Fibroblast of skin of abdomen (primary cell): ENCODE results near the gene STX1B. TPM values are rescaled to one million over a fixed set of nuclear protein-coding genes. Genes with fewer than 3 reads are reported as not detected.
"Not testable (repeated sequence)": the region's sequence is repeated elsewhere in the genome, so short reads cannot be mapped to it uniquely, and the experiment has no call there.

Experiments
- DNase-seq: peaks from one replicate; pipeline ENCODE4 v3.0.0-alpha.2; 2013
- polyA plus RNA-seq, 2 experiments: library from polyadenylated mRNA; unstranded; fragments of 120-200 nt; gene quantifications; one replicate each; pipeline ENCODE4 v1.2.1, GENCODE V29; 2013; ENCODE audit not compliant: insufficient read length in 2 of 2

Gene STX1B
- polyA plus RNA-seq (2013, experiment 1 of 2; ENCODE audit: insufficient read length), result 6.6 TPM
- polyA plus RNA-seq (2013, experiment 2 of 2; ENCODE audit: insufficient read length), result 6.1 TPM

DNA sequence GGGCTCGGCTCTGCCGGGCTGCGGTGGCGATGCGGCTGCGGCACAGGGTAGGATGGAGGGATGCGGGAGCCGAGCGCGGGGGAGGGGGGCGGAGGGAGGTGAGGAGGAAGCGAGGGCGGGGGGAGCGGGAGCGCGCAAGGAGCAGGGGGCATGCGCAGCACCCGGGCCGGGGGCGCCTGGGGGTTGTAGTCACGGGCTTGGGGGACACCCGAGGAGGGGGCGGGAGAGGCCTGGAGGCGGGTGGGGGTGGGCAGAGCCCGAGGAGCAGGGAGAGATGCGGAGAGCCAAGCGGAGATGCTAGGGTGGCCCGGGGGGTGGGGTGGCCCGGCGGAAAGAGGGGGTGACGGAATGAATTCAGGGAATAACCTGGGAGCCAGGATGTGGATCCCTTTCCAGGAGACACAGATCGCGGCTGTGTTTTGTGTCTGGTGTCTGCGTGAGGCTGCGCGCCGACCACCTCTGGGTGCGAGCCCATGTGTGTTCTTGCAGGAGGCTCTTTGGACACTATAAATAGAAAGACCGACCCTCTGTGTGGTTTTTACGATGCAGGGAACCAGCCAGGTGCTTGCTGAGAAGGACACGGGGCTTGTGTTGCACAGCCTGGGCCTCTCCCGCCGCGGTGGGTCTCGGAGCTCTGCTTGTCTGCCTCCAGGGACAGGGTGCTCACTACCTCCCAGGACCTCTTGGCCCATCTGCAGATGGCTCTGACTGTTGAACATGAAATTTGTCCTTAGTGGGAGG is at the start of gene STX1B:
STX1B (minus strand) TSS at position 54 of the 741 bp plus-strand sequence. CDS start 242 bp downstream, outside the sequence.
- peak; percentile 63 for DNase-seq

DNA sequence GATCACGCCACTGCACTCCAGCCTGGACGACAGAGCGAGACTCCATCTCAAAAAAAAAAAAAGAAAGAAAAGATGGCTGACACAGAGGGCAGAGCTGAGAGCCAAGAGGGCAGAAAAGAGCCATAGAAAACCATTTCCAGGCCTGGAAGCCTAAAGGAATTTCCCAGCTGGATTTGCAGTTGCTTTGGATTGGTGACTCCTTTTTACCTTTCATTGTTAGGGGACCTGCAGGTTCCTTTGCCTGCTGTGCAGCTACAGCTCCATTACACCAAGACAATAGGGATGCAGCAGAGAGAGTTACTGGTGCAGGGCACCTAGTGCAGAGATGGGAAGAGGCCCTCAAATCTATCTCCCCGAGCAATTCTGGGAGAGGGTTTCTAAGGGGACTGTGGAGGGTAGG is 45.2 kb upstream of the STX1B start:
- no peak for DNase-seq

DNA sequence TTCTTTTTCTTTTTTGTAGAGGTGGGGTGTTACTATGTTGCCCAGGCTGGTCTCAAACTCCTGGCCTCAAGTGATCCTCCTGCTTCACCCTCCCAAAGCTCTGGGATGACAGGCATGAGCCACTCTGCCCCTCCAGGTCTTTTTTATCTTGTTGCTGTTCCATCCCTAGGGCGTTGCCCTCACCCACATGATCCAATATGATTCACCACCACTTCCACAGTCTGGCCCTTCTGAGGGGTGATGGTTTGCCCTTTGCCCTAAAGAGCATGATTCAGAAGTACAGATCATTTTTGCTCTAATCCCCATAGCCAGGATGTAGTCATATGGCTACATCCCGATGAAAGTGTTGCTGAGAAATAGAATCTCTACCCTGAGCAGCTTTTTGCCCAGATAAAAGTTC is 41.7 kb upstream of the STX1B start:
- peak; percentile 90 for DNase-seq

- DNase-seq, result no peak
Measured at GRCh38 chr16:31050280-31051030, 40.0 kb upstream of the STX1B start.

DNA sequence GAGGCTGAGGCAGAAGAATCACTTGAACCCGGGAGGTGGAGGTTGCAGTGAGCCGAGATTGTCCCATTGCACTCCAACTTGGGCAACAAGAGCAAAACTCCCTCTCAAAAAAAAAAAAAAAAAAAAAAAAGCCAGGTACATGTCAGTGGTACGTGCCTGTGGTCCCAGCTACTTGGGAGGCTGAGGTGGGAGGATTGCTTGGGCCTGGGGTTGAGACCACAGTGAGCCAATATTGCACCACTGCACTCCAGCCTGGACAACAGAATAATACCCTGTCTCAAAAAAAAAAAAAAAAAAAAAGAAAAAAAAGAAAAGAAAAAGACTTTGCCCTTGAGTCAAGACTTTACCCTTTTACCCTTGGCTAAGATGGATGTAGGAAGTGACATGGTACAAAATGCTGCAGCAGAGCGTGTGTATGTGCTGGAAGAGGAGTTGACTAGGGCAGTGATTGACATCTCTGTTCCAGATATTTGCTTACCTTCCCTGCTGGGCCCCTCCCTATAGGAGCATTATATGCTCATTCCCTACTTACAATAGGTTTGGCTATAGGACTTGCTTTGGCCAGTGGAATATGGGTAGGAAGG is 33.6 kb upstream of the STX1B start:
- no peak for DNase-seq

DNA sequence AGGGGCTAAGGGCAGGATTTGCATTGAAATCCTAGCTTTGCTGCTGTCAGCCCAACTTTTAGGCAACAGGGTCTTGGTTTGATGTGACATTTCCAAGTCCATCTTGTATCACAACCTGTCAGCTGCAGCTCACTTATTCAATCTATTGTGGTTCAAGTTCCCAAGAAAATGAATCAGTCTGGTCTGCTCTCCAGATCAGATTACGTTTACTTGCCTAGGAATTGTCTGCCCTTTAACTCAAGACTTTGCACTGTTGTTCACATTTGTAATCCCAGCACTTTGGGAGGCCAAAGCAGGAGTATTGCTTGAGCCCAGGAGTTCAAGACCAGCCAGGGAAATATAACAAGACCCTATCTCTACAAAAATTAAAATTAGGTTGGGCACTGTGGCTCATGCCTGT is 32.9 kb upstream of the STX1B start:
- no peak for DNase-seq

GRCh38 chr16:31042866-31043265 is 32.4 kb upstream of the STX1B start:
- no peak for DNase-seq

DNA sequence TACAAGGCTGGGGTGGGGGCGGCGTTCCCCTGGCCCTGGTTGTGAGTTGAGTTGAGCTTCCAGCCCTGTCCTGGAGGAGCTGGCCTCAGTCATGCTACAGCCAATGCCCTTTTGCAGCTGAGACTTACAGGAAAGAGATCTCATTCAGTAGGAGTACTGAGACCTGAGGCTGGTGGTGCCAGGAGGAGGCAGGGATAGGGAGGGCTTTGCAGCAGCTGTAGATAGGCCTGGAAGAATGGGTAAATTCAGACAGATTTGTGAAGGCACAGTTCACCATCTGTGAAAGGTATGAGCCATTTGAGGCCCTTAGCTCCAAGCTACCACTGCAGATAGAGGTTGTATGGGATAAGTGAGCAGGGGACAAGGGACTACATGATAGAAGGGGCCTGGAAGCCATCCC is 28.6 kb upstream of the STX1B start:
- DNase-seq, result no peak

DNA sequence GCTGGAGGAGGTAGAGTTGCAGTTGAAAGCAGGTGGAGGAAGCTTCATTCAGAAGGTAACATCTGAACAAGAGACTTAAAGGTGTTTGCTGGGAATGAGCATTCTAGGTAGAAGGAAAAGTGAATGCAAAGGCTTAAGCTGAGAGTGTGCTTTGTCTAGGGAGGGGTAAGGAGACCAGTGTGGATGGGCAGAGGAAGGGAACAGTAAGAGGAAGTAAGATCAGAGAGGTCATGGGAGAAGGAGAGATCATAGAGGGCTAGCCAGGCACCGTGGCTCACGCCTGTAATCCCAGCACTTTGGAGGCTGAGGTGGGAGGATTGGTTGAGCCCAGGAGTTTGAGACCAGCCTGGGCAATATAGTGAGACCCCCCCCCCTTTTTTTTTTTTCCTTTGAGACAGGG is 26.3 kb upstream of the STX1B start:
- DNase-seq, result no peak

DNA sequence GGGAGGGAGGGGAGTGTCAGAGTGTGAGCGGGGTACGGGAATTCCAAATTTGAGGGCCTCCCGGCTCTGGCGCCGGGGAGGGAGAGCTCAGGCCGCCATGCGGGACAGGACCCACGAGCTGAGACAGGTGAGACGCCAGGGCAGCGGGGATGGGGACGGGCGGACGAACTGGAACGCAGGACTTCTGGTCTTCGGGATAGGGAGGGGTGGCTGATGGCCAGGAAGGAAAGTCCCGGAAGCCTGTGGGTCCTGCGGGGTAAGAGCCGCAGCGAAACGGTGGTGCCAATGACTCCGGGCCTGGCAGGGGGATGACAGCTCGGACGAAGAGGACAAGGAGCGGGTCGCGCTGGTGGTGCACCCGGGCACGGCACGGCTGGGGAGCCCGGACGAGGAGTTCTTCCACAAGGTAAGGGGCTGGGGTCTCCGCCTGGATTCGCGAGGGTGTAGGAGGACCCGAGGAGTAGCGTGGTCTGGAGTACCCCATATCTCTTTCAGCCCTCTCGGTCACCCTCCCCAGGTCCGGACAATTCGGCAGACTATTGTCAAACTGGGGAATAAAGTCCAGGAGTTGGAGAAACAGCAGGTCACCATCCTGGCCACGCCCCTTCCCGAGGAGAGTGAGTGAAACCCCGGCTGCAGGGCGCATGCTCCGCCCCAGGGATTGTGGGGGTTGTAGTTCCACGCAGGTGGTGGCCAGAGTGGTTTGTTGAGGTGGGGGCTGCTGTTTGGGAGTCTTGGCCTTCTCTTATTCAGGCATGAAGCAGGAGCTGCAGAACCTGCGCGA is 23.5 kb upstream of the STX1B start:
- peak; percentile 71 for DNase-seq

- peak; percentile 97 for DNase-seq
Measured at GRCh38 chr16:31032736-31033708, 22.6 kb upstream of the STX1B start, which contains the start of gene STX4. TSS of gene STX4 (plus strand) at chr16:31033558. CDS start at chr16:31033806, 248 bp downstream.

DNA sequence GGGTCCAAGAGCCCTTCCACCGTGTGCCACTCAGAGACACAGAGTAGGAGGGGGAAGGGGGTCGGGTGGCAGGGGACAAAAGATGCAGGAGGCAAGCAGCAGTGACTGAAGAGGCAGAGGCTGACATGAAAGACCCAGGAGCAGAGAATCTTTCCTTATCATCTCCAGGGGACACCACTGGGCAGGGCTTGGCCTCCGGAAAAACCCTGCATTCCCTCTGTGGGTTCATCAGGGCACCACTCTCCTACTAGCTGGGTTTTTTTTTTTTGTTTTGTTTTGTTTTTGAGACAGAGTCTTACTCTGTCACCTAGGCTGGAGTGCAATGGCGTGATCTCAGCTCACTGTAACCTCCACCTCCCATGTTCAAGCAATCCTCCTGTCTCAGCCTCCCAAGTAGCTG is 20.8 kb upstream of the STX1B start:
- no peak for DNase-seq

- DNase-seq, result no peak
Measured at GRCh38 chr16:31029272-31029671, 18.8 kb upstream of the STX1B start.

DNA sequence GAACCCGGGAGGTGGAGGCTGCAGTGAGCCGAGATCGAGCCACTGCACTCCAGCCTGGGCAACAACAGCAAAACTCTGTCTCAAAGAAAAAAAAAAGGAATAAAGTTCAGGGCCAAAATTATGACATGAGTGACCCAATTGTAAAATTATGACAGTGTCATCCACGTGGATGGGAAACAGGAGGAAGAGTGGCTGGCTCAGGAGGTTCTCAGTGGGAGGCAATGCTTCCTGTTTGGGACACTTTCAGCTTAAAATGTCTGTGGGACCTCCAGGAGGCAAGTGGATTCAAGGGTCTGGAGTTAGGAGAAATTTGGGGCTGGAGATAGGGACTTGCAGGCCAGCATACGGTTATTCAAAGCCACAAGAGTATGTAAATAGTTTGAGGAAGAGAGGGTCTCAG is 14.9 kb upstream of the STX1B start:
- no peak for DNase-seq

DNA sequence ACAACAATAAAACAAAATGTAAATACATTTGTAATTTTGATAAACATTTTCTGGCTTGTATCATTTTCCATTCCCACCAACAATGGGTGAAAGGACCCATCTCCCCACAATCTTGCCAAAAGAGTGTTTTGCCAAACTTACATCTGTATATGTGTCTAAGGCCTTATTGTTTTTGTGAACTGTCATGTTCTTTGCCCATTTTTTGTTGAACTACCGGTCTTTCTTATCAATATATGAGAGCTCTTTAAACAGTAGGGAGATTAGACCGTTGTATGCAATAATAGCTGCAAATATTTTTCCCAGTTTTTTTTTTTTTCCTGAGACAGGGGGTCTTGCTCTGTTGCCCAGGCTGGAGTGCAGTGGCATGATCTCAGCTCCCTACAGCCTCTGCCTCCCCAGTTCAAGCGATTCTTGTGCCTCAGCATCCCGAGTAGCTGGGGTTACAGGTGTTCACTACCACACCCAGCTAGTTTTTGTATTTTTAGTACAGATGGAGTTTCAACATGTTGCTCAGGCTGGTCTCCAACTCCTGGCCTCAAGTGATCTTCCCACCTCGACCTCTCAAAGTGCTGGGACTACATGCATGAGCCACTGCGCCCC is 13.3 kb upstream of the STX1B start:
- DNase-seq, result no peak

- DNase-seq, result no peak
Measured at GRCh38 chr16:31023252-31023602, 12.8 kb upstream of the STX1B start.

- DNase-seq, result no peak
Measured at GRCh38 chr16:31022544-31023251, 12.3 kb upstream of the STX1B start.

- no peak for DNase-seq
Measured at GRCh38 chr16:31020536-31020935, 10.1 kb upstream of the STX1B start.

GRCh38 chr16:31017756-31018155 is 7.3 kb upstream of the STX1B start:
- not testable (repeated sequence) for DNase-seq

GRCh38 chr16:31016018-31016417 is 5.6 kb upstream of the STX1B start:
- no peak for DNase-seq
